ENCODE results near the gene AP2A1.

DNA sequence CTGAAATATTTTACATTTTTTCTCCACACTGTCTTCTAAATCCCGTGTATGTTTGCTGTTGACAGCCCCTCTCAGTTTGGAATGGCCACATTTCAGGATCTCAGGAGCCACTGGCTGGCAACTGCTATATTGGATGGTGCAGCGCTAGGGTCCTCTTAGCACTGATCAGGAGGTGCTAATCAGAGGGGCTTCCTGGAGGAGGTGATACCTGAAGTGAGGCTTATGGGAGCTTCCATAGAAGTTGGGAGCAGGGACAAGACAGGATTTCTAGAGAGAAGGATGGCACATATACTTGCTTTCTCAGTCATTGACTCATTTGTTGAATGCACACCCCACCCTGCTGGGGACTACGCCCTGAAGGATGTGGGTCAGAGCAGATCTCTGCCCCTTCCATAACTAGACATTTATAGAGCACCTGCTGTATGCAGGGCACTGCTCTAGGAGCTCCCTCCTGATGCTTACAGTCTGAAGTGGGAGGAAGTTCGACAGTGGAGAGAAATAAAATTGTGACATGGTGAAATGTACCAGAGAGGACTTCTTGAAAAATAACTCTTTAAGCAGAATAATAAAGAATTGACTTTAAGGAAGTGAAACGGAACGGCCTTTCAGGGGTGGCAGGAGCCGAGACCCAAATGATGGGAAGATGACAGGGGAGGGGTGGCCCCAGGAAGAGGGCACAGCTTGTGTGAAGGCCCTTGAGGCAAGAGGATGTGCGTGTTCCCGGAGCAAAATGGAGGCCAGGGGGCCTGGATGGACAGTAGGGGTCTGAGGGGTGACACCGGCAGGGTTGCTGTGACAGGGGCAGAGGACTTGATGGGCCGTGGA is 13.1 kb downstream of the AP2A1 start:
- TF ChIP-seq CTCF (IDR thresholded peaks at IDR 0.05; ENCODE audit: low read depth, low read length) (no peak), POLR2A (IDR thresholded peaks at IDR 0.05; ENCODE audit: extremely low read depth, insufficient read length) (no peak), MYC (IDR thresholded peaks at IDR 0.05; ENCODE audit: low read depth, low read length) (no peak)

Data from NB4 (cell line).